H1 (cell line): ENCODE data around the gene PLG. TPM values are rescaled to one million over a fixed set of nuclear protein-coding genes. Genes with fewer than 3 reads are reported as not detected.

Experiments used
- CHD7 ChIP-seq: fragments of 300-600 bp; sonication (generic); IDR thresholded peaks from 2 replicates; pipeline ENCODE4 v1.7.1; 2012; ENCODE audit warnings: low read length, moderate library complexity, mild to moderate bottlenecking, inconsistent platforms; ENCODE audit not compliant: insufficient replicate concordance
- KDM4A ChIP-seq: IDR thresholded peaks from one replicate; pipeline ENCODE4 v1.7.1; 2012; ENCODE audit warnings: low read depth, mild to moderate bottlenecking, moderate library complexity, low read length, inconsistent platforms; ENCODE audit not compliant: severe bottlenecking
- NRF1 ChIP-seq: IDR thresholded peaks from 2 replicates; pipeline ENCODE4 v1.6.1; 2011; ENCODE audit warnings: mild to moderate bottlenecking, low read depth, low read length, improper control_type of control experiment
- POLR2AphosphoS5 ChIP-seq: IDR thresholded peaks from 2 replicates; pipeline ENCODE4 v1.6.1; 2011; ENCODE audit warnings: low read depth, low read length
- polyA plus RNA-seq, 7 experiments: library from polyadenylated mRNA; depleted of rRNA in 3 of 7; stranded (reverse) in 5 of 7; unstranded in 2 of 7; fragments of >200 nt in 5 of 7; fragments of 200-250 nt in 2 of 7; gene quantifications; 1 replicate in 5 of 7; 2 replicates in 1 of 7; 4 replicates in 1 of 7; pipeline versions ENCODE4 v1.2.1 to v1.2.3, GENCODE V29; 2011 to 2013; ENCODE audit warnings: missing spikeins in 2 of 7, mixed read lengths in 2 of 7
- total RNA-seq: library from RNA; stranded (reverse); fragmentation: NEBNext Ultra II Directional; extraction: Animal tissue kit (Norgen Biotek cat#: 25700); gene quantifications from 2 replicates; pipeline ENCODE4 v1.2.1, GENCODE V29; 2021

PLG gene
- total and polyA plus RNA-seq, 2 of the 8 experiments (the other 6 are each of a cell fraction or from before 2014, with no cell fraction given), result not detected

GRCh38 chr6:160791459-160791858, 89.4 kb downstream of the PLG start (continued):
- TF ChIP-seq CHD7, result no peak
- no peak for TF ChIP-seq NRF1
- TF ChIP-seq KDM4A, result no peak
- no peak for TF ChIP-seq POLR2AphosphoS5
- TF ChIP-seq, all 59 proteins: peak for 0
